ENCODE data around the gene NEMP1. TPM values are rescaled to one million over a fixed set of nuclear protein-coding genes. Genes with fewer than 3 reads are reported as not detected.
"Not testable (repeated sequence)": the region's sequence is repeated elsewhere in the genome, so short reads cannot be mapped to it uniquely, and the experiment has no call there.

NEMP1 gene, protein sequence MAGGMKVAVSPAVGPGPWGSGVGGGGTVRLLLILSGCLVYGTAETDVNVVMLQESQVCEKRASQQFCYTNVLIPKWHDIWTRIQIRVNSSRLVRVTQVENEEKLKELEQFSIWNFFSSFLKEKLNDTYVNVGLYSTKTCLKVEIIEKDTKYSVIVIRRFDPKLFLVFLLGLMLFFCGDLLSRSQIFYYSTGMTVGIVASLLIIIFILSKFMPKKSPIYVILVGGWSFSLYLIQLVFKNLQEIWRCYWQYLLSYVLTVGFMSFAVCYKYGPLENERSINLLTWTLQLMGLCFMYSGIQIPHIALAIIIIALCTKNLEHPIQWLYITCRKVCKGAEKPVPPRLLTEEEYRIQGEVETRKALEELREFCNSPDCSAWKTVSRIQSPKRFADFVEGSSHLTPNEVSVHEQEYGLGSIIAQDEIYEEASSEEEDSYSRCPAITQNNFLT
- 12.5 and 13.6 TPM in 2 replicates for total RNA-seq (2014; rRNA removed; shearing (Covaris generic))

DNA sequence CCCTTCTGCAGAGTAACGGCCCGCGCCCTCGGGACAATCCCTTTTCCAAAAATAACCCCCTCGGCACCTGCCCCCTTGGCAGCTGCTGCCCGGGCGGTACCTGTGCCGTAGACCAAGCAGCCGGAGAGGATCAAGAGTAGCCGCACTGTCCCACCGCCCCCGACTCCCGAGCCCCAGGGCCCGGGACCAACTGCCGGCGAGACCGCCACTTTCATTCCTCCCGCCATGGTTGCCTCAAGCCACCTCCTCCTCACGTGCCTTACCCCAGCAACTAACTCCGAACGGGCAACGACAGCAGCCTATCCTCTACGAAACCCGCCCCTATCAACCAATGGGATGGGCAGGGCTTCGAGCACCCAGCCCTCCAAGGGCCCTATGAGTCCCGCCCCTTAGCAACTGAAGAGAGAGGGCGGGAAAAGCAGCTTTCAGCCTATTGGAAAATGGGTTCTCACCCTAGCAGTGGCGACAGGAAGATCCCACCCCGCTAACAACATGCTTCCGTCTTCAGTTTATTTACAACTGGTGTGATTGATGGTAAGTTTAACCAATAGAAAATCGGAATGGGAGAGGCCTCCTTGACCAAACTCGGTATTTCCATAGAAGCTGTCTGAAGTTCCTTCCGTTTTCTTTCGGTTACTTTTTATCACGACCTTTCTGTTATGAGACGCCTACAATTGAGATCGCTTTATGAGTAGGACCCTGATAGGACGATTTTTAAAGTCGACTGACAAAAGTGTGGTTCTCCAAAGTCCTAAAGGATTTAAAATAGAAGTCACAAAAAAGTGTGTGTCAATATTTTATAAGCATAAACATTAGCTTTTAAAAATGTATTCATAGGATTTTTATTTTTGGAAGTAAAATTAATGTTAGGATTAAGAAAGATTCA is at the start of gene NEMP1:
Gene NEMP1, minus strand, starts transcription at position 273 of the 886 bp plus-strand sequence. Its CDS starts 46 bp downstream, at position 227.
- DNase-seq (ENCODE audit: low spot score), result peak; percentile 99

DNA sequence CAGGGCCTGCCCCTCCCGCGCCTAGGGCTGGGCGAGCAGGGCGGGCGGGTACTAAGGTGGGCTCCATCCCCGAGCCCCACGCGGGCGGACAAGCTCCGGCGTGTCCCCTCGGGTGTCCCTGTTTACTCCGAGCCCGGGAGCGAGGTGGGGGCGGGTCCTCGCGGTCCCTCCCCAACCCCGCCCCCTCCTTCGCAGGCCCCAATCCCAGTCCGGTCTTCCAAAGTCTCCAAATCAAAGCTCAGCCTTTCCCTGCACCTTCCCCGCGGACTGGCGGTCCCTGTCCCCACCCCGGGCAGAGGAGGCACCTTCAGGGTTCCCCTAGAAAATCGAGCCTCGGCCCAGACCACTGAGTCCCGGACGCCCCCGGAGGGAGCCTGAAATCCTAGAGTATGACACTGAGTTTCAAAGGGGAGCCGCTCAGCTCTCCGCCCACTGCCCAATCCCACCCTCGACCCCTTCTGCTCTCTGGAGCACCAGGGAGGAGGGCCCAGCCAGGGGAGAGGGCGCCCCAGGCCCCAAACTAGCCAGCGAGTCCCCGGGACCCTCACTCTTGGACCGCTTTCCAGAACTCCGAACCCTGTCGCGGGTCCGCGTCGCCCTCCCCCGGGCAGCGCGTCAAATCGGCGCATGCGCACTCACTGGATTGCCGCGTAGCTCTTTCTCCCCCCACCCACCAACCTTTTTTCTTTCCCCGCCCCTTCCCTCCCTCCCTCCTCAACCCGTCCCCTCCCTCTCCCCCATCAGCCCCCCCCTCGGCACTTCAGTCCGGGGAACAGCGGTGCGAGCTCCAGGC is 49.3 kb upstream of the NEMP1 start, which contains the start of gene LRP1:
Gene LRP1, plus strand, starts transcription at position 758 of the 793 bp plus-strand sequence. CDS start 482 bp downstream, outside the sequence.
- DNase-seq (ENCODE audit: low spot score), result peak; percentile 77

DNA sequence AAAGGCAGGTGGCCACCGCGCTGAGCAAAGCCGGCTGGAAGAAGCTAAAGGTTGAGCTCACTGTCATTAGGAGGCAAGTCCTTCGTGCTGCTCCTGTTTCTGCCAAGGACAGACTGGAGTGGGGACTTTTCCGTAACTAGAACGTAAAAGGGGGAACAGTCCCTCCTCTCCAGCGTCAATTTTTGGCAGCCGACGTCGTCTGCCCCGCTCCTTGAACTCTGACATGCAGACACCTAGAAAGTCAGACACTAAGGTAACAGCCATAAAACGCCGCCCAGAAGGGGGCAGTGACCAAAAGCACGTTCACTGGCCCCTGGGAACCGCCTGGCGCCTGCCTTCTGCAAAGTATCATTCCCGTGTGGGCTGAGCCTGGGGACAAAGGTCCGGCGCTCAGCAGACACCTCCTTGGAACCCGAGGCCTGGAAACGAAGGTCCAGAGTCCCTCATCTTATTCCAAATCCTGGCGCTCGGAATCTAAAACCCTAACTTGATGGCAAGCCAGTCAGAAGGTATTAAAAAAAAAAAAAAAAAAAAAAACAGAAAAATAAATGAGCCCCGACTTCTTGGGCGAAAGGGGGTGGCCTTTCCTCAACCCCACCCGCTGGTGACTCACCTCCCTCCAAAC is 48.6 kb upstream of the NEMP1 start:
- peak; percentile 92 for DNase-seq (ENCODE audit: low spot score)

DNA sequence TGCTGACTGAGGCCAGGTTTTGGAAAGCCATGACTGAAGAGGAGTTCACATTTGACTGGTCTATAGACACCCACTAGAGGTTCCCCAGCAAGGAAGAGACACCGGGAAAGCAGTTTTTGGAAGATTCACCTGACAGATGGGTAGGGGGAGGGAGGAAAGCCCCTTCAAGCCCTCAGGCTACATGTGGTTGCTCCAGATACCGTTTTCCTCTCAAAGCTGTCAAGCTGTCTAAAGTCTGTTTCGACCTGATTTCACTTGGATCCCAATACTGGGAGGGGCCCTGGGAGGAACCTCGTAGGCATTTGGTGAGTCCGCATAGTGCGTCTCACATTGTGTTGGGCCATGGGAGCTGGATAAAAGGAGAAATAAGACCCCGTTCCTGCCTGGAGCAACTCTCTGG is 48.0 kb upstream of the NEMP1 start:
- no peak for DNase-seq (ENCODE audit: low spot score)

DNA sequence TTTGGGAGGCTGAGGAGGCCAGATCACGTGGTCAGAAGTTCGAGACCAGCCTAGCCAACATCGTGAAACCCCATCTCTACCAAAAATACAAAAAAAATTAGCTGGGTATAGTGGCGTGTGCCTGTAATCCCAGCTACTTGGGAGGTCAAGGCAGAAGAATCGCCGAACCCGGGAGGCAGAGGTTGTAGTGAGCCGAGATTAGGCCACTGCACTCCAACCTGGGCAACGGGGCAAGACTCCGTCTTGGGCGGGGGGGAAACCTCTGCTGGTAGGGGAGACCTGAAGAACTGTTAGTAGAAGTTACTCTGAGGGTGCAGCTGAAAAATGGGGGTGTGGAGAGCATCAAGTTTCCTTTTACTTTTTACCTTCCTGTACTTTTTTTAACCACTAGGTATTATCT is 47.5 kb upstream of the NEMP1 start:
- no peak for DNase-seq (ENCODE audit: low spot score)

DNA sequence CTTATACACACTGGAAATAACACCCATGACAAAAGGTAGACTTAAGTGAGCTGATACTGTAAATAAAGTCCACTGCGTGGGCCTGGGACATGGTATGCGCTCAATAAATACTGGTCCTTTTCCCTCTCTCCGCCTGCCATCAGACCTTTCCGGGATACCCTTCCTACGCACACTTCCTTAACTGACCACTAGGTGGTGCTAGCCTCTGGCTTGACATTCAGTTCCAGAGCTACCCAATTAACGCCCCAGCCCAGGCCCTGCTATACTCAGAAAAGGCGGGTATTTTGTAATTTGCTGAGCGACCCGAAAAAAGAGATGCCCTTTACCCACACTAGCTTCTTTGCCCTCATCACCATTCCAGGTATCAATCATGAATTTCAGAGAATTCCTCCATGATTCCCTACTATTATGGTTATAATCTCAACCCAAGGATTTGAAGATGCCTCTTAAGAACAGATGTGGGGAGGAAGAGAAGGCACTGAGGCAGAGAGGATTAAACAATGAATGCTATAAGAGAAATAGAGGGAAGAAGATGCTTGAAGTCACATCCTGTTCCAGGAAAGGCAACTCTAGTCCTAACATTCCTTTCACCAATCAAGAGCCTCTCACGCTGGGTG is 45.8 kb upstream of the NEMP1 start:
- peak; percentile 86 for DNase-seq (ENCODE audit: low spot score)

DNA sequence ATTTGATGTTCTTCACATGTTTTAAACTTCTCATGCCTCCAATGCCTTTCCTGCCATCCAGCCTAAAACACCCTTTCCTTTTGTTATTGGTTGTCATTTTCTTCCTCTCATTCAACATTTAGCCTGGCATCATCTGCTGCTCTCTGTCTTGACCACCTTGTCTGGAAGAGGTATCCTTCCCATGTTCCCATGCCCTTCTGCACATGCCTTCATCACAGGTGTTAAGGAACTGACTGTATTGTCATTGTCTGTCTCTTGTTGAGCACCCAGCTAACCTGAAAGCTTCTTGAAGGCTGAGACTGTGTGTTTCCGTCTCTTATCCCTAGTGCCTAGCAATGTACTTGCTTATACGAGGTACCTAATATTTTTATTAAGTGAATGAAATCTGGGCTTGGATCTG is 45.2 kb upstream of the NEMP1 start:
- DNase-seq (ENCODE audit: low spot score), result no peak

DNA sequence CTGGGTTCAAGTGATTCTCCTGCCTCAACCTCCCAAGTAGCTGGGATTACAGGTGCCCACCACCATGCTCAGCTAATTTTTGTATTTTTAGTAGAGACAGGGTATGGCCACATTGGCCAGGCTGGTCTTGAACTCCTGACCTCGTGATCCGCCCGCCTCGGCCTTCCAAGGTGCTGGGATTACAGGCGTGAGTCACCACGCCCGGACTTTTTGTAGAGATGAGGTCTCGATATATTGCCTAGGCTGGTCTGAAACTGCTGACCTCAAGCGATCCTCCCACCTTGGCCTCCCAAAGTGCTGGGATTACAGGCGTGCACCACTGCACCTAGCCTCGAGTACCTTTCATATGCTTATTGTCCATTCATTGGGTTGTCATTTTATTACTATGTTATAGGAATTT is 42.1 kb upstream of the NEMP1 start:
- DNase-seq (ENCODE audit: low spot score), result not testable (repeated sequence)

DNA sequence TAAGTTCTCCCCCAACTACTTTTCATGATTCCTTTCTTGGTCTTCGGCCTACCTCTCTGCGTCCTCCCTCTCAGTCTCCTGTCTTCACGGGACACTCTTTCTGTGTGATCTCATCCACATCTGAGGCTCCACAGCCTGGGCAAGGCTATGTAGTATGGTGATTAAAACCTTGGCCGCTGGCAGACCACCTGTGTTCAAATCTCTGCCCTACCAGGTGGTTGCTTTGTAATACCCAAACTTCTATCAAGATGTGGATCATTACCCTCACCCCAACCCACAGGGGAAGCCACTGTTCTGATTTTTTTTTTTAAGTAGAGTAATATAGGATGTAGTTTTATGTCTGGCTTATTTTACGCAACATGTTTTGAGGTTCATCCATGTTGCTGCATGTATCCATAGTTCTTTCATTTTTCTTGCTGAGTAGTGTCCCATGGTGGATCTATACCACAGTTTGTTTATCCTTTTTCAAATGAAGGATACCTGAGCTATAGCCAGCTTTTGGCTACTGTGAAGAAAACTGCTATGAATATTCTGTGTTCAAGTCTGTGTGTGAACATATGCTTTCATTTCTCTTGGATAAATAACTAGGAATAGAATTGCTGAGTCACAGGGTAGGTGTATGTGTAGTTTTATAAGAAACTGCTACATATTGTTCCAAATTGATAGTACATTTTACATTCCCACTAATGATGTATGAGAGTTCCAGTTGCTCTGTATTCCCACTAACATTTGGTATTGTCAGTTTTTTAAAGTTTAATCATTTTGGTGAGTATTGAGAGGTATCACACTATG is 40.9 kb upstream of the NEMP1 start:
- no peak for DNase-seq (ENCODE audit: low spot score)

DNA sequence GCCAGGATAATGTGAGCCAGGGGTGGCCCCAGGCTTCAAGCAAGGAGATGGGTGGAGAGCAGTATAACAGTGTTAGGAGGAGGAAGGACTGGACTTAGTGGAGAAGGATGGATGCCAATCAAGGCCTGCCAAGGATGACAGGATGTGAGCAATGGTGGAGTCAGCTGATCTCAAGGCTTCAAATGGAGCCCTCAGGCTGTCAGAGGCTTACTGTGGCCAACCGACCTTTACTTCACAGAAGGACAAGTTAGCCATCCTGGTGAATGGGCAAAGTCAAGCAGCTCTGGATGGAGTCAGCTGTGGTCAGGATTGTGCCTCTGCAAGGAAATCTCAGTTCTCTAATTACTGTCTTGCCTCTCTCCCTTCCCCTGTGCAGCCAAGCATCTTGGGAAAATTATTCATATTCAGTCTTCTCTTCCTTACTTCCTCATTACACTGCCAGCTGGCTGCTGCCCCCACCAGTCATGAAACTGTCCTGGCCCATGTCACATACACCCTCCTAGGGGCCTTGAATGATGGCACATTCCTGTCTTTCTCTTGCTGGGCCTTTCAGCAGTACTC is 40.2 kb upstream of the NEMP1 start:
- DNase-seq (ENCODE audit: low spot score), result no peak

DNA sequence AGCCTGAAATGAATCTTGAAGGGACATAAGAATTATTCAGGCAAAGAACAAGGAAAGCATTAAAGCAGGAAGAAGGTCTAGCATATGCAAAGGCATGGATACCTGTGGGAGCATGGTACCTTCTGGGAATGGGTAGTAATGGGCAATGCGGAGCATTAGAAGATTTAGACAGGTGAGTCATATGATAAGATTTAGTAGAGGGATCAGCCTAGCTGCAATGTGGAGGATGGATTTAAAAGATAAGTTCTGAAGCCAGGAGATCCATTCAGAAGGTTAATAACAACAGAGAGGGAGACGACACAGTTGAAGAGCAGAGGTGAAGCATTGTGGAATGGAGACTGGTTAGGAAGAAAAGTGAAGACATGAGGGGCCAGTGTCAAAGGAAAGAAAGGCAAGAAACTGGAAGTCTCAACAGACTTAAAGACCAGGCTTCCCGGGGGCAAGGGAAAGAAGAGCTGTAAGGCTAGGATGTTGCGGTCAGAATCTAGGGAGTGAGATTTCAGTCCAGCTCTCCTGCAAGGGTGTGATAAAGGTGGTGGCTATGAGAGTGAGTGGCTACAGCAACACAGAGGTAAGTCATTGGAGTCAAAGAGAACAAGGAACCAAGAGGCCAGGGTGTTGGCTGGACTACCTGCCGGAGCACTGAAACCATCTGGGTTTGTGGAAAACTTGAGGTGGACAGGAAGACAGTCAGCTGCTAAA is 38.1 kb upstream of the NEMP1 start:
- DNase-seq (ENCODE audit: low spot score), result no peak

DNA sequence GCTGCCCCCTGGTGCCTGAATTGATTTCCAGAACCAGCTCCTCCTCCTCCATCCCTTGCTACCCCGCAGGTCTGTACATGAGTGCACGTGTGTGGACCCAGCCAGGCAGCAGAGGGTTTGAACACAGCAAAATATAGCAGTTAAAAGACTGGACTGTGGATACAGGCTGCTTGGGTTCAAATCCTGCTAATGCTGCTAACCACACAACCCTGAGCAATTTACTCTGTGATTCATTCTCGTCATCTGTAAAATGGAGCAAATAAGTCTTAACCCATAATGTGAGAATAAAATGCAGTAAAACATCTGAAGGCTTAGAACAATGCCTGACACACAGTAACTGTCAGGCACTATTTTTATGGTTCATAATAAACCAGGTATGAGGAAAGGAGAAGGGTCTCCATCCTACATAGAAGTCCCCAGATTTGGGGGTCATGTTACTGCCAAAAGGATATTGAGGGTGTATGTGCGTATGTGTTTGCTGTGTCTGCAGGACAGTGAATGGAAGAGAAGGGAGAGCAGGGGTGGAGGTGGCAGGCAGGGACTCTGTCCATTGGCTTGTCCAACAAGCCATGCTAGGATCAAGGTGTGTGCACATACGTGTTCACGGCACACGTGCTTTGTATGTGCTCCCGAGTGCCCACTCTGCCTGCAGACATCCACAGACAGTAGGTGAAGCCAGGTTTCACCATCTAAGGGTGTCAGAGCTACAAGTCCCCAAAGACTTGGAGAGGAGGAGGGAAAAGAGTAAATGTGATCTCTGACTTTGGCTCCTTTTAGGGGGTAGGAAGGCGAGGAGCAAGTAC is 34.1 kb upstream of the NEMP1 start:
- no peak for DNase-seq (ENCODE audit: low spot score)

DNA sequence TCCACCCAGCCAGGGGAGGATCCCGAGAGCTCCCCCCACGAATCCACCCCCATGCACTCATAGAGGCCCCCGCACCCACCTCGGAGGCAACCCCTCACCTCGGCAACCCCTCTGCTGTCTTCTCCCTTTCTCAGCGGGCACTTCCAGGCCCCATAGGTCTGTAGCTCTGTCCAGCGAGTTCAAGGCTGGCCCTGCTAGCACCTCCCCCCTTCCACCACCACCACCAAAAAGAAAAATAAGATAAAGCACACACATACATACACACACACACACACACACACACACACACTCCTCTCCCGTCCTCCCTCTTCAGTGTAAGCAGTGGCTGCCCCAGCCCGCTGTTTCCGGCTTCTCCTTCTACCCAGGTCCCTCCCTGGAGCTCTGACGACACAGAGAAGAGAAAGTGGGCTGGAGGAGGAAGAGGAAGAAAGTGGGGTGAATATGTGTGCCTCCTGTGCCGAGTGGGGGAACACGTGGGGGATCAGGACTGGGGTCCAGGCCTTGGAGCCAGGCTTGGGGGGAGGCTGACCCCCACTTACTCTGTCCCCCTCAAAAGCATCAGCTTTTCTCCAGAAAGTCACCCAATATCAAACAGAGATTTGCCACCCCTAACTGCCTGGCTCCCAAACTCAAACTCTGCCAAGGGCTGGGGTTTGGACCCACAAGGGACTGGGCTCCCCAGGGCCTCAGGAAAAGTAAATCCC is 32.6 kb upstream of the NEMP1 start, which contains the start of gene STAT6:
Gene STAT6, minus strand, starts transcription at position 332 of the 704 bp plus-strand sequence. CDS start 3,084 bp downstream, outside the sequence.
- peak; percentile 87 for DNase-seq (ENCODE audit: low spot score)

DNA sequence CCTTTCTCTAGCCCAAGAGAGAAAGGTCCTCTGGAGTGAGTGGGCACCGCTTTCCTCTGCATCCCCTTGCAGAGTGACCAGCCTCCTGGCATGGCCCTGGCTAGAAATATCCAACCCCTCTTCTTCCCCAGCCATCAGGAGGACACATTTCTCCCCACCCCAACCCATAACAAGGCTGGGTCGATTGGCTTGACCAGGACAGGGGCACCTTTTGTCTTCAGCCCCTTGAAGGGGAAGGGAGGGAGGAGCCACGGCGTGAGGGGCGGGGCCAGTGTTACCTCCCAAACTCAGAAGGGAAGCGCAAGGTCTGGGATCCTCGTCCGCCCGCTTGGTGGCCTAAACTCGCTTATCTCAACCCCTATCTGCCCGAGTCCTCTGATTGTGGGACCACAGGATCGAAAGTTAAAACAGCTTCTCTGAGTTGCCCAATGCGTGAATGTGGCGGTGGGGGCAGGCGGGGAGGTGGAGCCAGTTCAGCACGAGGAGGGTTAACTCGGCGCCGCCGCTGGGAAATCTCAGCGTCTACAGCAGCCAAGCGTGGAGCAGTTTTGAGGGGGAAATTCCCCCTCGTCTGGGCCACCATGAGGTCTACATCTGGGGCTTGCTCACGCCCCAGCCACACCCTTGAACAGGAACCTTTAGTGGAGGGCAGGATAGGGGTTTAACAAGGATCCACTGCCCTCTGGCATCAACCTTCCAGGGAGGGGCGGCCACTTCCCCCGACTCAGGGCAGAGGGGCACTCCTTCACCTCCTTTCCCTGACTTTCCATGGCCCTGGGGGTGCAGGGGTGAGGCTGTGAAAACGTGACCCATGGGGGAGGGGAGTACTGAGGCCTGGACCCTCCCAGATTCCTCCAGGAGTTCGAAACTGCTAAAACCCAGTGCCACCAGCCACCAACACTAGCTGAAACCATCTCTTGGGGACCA is 31.8 kb upstream of the NEMP1 start:
- peak; percentile 59 for DNase-seq (ENCODE audit: low spot score)

DNA sequence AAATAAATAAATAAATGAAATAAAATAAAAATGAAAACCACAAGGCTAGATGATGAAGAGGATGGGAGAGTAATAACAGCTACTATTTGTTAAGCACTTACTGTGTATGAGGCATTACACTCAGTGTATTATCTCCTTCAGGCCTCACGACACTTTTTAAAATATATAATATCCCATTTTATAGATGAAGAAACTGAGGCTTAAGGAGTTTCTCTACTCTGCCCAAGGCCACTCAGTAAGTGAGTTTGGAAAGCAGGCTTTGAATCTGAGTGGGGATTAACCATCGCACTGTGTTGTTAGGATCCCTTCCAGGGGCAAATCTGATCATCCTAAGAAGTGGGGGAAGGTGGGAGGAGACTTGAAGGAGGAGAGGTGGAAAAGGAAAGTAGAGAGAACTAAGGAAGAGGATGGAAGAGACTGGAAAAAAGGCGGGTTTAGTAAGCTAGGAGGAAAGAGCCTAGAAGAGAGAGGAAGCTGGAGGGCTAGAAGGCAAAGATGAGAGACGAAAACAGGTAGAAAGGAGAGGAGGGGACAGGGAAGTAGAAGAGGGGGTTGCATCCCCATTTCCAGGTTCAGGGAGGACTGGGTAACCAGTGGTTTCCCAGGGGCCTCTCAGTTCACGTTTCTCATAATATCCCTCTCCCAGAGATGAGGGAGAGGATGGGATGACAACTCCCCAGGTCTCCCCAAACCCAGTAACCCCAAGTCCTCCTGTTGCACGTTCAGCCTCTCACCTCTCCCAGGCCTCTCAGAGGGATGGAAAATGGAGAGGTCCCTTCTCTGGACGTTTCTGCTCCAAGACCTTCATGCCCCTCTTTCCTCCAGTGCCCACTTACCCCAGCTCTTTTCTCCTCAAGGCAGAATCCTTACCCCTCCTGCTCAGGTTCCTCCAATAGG is 30.9 kb upstream of the NEMP1 start:
- DNase-seq (ENCODE audit: low spot score), result no peak
